ENCODE data around the gene SEMA6C.

The SEMA6C gene

DNA sequence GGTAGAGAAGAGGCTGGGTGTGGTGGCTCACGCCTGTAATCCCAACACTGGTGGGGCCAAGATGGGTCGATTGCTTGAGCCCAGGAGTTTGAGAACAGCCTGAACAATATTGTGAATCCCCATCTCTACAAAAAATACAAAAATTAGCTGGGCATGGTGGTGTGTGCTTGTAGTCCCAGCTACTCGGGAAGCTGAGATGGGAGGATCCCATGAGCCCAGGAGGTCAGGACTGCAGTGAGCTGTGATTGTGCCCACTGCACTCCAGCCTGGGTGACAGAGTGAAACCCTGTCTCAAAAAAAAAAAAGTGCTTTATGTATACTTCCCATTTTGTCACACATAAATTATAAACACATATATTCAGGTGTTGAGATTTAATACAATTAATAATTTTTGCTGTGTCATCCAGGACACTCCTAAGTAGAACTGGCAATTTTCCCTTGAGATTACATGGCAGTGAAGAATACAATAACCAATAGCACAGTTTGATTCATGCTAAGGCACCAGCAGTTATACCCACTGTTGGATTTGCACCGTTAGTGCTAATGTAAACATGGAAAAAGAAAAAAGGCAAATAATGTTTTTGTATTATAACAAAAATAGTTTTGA, 60.4 kb downstream of the SEMA6C start:
- H3K9me3 ChIP-seq: no peaks in the 10 kb centered on the region
- DNase-seq: no peak
- intact Hi-C loops (cut with DNase I; ENCODE audit: low total_unique reads): no loop called here
- no peaks in the 10 kb centered on the region for H3K4me1 ChIP-seq
- no peak overlapping the region for H3K4me3 ChIP-seq
- TF ChIP-seq, protein P1, sequence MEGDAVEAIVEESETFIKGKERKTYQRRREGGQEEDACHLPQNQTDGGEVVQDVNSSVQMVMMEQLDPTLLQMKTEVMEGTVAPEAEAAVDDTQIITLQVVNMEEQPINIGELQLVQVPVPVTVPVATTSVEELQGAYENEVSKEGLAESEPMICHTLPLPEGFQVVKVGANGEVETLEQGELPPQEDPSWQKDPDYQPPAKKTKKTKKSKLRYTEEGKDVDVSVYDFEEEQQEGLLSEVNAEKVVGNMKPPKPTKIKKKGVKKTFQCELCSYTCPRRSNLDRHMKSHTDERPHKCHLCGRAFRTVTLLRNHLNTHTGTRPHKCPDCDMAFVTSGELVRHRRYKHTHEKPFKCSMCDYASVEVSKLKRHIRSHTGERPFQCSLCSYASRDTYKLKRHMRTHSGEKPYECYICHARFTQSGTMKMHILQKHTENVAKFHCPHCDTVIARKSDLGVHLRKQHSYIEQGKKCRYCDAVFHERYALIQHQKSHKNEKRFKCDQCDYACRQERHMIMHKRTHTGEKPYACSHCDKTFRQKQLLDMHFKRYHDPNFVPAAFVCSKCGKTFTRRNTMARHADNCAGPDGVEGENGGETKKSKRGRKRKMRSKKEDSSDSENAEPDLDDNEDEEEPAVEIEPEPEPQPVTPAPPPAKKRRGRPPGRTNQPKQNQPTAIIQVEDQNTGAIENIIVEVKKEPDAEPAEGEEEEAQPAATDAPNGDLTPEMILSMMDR (IDR thresholded peaks at IDR 0.05): no peak
- no peaks in the 10 kb centered on the region for H3K27me3 ChIP-seq
- H3K36me3 ChIP-seq: peaks cover 0 to 8% (median 5%) of the 10 kb centered on the region in 3 donors
- H3K27ac ChIP-seq: no peak overlapping the region
